Measurements from ENCODE around the gene VANGL1.

Gene VANGL1

GRCh38 chr1:115669002-115669673 lies 27.4 kb downstream of the VANGL1 start:
- DNase-seq = no peak

GRCh38 chr1:115669886-115670285 lies 28.1 kb downstream of the VANGL1 start:
- no peak for DNase-seq

GRCh38 chr1:115670476-115671175 lies 28.9 kb downstream of the VANGL1 start:
- DNase-seq = no peak

- DNase-seq = no peak
These were observed 29.6 kb downstream of the VANGL1 start for GRCh38 chr1:115671176-115671934.

- no peak for DNase-seq
These were observed 30.6 kb downstream of the VANGL1 start for GRCh38 chr1:115672224-115673009.

- DNase-seq = no peak
These were observed 34.9 kb downstream of the VANGL1 start for GRCh38 chr1:115676498-115677181.

- DNase-seq = no peak
These were observed 35.4 kb downstream of the VANGL1 start for GRCh38 chr1:115677182-115677555.

GRCh38 chr1:115677565-115677964 lies 35.8 kb downstream of the VANGL1 start:
- no peak for DNase-seq

GRCh38 chr1:115678141-115678540 lies 36.4 kb downstream of the VANGL1 start:
- DNase-seq = no peak

- DNase-seq = no peak
These were observed 37.4 kb downstream of the VANGL1 start for GRCh38 chr1:115679141-115679611.

GRCh38 chr1:115680730-115681111 lies 39.0 kb downstream of the VANGL1 start:
- DNase-seq = no peak

- no peak for DNase-seq
These were observed 41.0 kb downstream of the VANGL1 start for GRCh38 chr1:115682792-115683191.

GRCh38 chr1:115685029-115685705 lies 43.4 kb downstream of the VANGL1 start:
- DNase-seq = no peak

GRCh38 chr1:115687744-115688143 lies 46.0 kb downstream of the VANGL1 start:
- DNase-seq = no peak

- no peak for DNase-seq
These were observed 49.2 kb downstream of the VANGL1 start for GRCh38 chr1:115690972-115691371.

GRCh38 chr1:115692224-115692623 lies 50.5 kb downstream of the VANGL1 start:
- no peak for DNase-seq

- DNase-seq = no peak
These were observed 53.0 kb downstream of the VANGL1 start for GRCh38 chr1:115694805-115695204.

GRCh38 chr1:115697619-115698018 lies 55.8 kb downstream of the VANGL1 start:
- no peak for DNase-seq

GRCh38 chr1:115701090-115701489 lies 59.3 kb downstream of the VANGL1 start:
- DNase-seq = no peak

- DNase-seq = no peak
These were observed 61.2 kb downstream of the VANGL1 start for GRCh38 chr1:115702959-115703358.

GRCh38 chr1:115705085-115705951 lies 63.5 kb downstream of the VANGL1 start:
- DNase-seq = no peak

Data from stimulated activated CD4-positive, alpha-beta T cell treated with anti-CD3 and anti-CD28 coated beads, Interleukin-4, amount 100 ng/mL, for 1 hour (primary cell).